A549 treated with GW870086 at 1 μM for 4 hours (cell line): ENCODE results near the gene WDR19. TPM values are rescaled to one million over a fixed set of nuclear protein-coding genes. Genes with fewer than 3 reads are reported as not detected.

Experiments
- total RNA-seq: library from RNA; stranded (reverse); fragments of 200-300 nt; extraction: Qiagen RNA extraction; gene quantifications from 5 replicates; pipeline ENCODE4 v1.2.3, GENCODE V29; 2022; ENCODE audit warnings: low read depth

WDR19 gene
- 7.1 to 8.5 TPM (median 7.8 TPM) in 5 replicates for total RNA-seq

DNA sequence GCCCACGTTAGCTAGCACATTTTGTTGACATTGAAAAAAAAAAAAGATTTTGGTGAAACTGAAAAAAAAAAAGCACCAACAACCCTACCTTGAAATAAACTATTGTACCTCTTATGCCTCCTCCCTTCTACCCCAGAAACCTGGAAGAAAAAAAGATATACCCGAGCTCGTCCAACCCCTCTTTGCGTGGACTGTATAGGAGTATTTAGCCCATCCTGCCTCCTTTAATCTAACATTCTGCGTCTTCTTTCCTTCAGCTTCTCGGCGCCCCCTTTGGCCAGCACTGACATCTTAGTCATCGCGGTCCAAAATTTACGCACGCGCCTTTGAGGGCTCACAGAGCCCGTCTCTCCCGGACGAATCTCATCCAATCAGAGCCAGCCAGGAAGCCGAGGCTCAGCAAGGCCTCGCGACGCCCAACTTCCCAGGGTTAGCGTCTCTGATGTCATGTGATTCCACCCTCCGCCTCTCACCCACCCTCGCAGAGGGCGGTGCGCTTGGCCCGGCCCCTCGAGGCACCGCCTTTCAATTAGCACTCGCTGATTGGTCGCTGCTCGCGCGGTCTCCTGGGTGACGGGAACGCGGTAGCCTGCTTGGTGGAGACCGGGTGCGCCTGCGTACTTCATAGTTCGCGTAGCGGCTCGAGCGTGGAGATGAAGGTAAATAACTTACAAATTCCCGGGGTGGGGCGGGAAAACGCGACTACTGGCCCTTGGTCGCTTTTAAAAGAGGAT lies at the start of gene WDR19:
Gene WDR19 (plus strand): TSS at position 625 of the 734 bp plus-strand sequence. CDS start 29 bp downstream, at position 654.

Other genes with a start within 250 kb of the WDR19 start
- gene TMEM156, start 150.1 kb upstream of the WDR19 start, total RNA-seq: 20.6 to 25.8 TPM (median 22.9 TPM) in 5 replicates
- gene KLHL5, start 120.3 kb upstream of the WDR19 start, total RNA-seq: 44.5 to 64.0 TPM (median 57.5 TPM) in 5 replicates
- gene RFC1, start 183.8 kb downstream of the WDR19 start, total RNA-seq: 17.0 to 22.2 TPM (median 17.9 TPM) in 5 replicates
- 0.08 to 0.15 TPM (median 0.11 TPM) in 5 replicates for gene KLB, start 224.4 kb downstream of the WDR19 start, total RNA-seq